Measurements from ENCODE around the gene GNAZ. TPM values are rescaled to one million over a fixed set of nuclear protein-coding genes. Genes with fewer than 3 reads are reported as not detected.

Gene GNAZ
- total and polyA plus RNA-seq, 3 donors from 2014 or later: 13.7 to 20.2 (median 15.1) TPM

- intact Hi-C loops (cut with DNase I; ENCODE audit: low total_unique reads): no loop called here
- no peaks in the 10 kb centered on the region for H3K36me3 ChIP-seq (ENCODE audit: low read depth, missing control alignments)
- H3K27me3 ChIP-seq: no peaks in the 10 kb centered on the region
- no peak overlapping the region for H3K27ac ChIP-seq
- no peak for DNase-seq
- no peaks in the 10 kb centered on the region for H3K9me3 ChIP-seq
- H3K4me1 ChIP-seq: peaks cover 15% of the 10 kb centered on the region
- TF ChIP-seq CTCF (IDR thresholded peaks at IDR 0.05) (no peak), POLR2A (IDR thresholded peaks at IDR 0.05) (no peak)
- WGBS, 2 donors: 67 to 71% methylated on average over 7 to 9 of the region's 9 CpGs
- peak overlapping the region in 1 of 2 donors; percentile 34 for H3K4me3 ChIP-seq
These were observed 72.3 kb downstream of the GNAZ start for GRCh38 chr22:23142546-23143105.

GRCh38 chr22:23143119-23143518 is 72.8 kb downstream of the GNAZ start:
- TF ChIP-seq CTCF (IDR thresholded peaks at IDR 0.05) (no peak), POLR2A (IDR thresholded peaks at IDR 0.05) (no peak)
- WGBS, 2 donors: 92 to 96% methylated on average over 1 of the region's 1 CpG

GRCh38 chr22:23144432-23144831 is 74.1 kb downstream of the GNAZ start:
- intact Hi-C loops (cut with DNase I; ENCODE audit: low total_unique reads): no loop called here
- peak overlapping the region in 1 of 2 donors; percentile 54 for H3K27ac ChIP-seq
- TF ChIP-seq CTCF (IDR thresholded peaks at IDR 0.05): no peak
- no peak for TF ChIP-seq POLR2A (IDR thresholded peaks at IDR 0.05)
- H3K36me3 ChIP-seq (ENCODE audit: low read depth, missing control alignments): no peaks in the 10 kb centered on the region
- no peaks in the 10 kb centered on the region for H3K9me3 ChIP-seq
- WGBS, 2 donors: 63 to 80% methylated on average over 4 of the region's 4 CpGs
- peak overlapping the region; percentile 55 to 72 for H3K4me3 ChIP-seq
- DNase-seq: no peak
- no peaks in the 10 kb centered on the region for H3K27me3 ChIP-seq
- peaks cover 15% of the 10 kb centered on the region for H3K4me1 ChIP-seq

More at GRCh38 chr22:23143119-23143518, 72.8 kb downstream of the GNAZ start:
- Histone ChIP-seq H3K4me1 (peaks cover 15% of the 10 kb centered on the region), H3K27ac (no peak overlapping the region), H3K36me3 (ENCODE audit: low read depth, missing control alignments) (no peaks in the 10 kb centered on the region), H3K9me3 (no peaks in the 10 kb centered on the region), H3K27me3 (no peaks in the 10 kb centered on the region), H3K4me3 (no peak overlapping the region)
- intact Hi-C loops (cut with DNase I; ENCODE audit: low total_unique reads): no loop called here
- no peak for DNase-seq

DNA sequence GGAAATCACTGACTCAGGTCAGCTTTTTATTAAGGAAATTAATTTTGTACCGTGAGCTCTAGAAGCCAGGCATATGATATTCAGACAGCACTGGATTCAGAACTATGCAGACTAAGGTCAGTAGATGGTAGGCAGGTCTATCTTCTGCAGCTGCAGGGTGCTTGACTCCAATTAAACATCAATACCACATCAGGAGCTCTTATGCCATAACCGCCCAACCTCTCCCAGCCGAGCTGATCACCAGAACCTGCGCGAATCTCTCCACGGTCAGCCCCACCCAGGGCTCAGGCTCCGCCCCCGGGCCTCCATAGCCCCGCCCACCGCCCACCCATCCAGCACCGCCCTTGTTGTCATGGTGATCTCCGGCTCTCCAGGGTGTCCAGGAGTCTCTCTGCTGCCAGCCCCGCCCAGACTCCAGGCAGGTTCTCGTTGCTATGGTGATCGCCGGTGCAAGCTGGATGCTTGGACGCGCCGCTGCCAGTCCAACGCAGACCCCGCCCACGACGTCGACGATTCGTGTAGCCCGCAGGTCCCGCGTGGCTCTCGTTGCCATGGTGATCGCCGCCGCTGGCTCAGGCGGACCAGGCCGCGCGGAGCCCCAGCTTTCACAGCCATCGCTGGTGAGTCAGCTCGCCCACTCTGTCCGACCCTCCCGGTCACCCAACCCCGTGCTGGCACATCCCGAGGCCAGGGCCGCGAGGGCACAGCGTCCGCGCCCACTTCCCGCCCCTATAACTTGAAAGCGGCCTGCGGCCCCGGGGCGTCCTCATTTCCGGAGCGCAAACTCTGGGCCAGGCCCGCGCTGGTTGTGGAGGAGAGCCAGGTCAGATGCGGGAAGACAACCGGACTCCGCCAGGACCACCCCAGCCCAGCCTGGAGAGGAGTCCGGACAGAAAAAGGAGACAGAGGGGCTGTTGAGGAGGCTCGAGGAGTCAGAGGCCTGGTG is 74.9 kb downstream of the GNAZ start, which contains the start of gene RAB36:
RAB36 (plus strand) TSS at position 546 of the 946 bp plus-strand sequence. CDS start 1,140 bp downstream, outside the sequence.
- intact Hi-C loops (cut with DNase I; ENCODE audit: low total_unique reads): no loop called here
- Histone ChIP-seq H3K27ac (peak within 1 kb of the TSS; percentile 29 to 54), H3K9me3 (no peaks in the 10 kb centered on the region), H3K4me1 (peaks cover 15% of the 10 kb centered on the region), H3K27me3 (no peaks in the 10 kb centered on the region), H3K4me3 (peak within 1 kb of the TSS; percentile 55 to 72), H3K36me3 (ENCODE audit: low read depth, missing control alignments) (no peaks in the 10 kb centered on the region)
- WGBS, 2 donors: 2 to 3% methylated on average over 24 to 41 of the region's 62 CpGs
- no peak for TF ChIP-seq POLR2A (IDR thresholded peaks at IDR 0.05)
- TF ChIP-seq CTCF (IDR thresholded peaks at IDR 0.05): no peak
- DNase-seq: peak; percentile 100

Data from testis (tissue), 3 donors.